GM18858 (cell line): ENCODE measurements around the gene HOXB7.

Source experiments
- ATAC-seq: cut with Tn5 transposase; IDR thresholded peaks from one replicate; pipeline ENCODE4 v1.9.1; 2021; ENCODE audit not compliant: unreplicated experiment

Gene HOXB7

DNA sequence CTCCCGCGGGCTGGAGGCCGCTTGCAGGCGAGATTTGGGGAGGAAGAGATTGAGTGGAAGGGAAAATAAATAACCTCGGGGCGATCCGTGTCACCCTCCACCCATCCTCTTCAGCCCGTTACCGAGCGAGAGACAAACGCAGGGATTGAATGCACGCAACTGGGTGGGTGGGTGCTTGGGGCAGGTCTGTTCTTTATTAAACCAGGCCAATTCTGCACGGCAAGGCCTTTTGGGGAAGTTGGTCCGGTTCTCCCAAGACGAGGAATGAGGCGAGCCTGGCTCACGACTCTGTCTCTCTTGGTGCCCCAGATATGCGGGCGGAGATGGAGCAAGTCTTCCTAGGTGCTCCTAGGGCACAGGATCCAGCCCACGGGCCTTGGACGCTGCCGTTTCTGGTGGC lies 396 bp upstream of the HOXB7 start:
- ATAC-seq, result no peak

DNA sequence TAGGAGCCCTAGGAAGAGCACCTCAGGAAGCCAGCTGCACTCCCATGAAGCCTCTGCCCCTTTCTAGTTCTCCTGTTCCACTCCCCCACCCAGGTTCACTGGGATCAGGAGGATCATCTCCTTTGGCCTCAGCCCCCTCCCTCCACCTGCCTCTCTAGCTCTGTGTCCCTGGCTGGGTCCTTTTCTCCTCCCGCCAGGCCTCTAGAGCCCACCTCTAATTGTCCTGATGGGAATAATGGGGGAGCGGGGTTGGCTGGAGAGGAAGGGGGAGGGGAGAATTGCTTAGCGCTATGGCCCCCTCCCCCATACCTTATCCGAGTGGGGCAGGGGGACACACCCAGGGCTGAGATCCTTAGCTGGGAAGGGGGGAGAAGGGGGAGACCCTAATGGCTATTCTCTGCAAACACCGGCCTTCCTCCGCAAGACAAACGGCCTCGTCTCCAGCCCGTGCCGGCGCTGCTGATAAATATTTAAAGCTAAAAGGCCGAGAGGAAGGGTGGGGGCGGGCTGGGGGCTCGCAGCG lies 997 bp downstream of the HOXB7 start:
- no peak for ATAC-seq

DNA sequence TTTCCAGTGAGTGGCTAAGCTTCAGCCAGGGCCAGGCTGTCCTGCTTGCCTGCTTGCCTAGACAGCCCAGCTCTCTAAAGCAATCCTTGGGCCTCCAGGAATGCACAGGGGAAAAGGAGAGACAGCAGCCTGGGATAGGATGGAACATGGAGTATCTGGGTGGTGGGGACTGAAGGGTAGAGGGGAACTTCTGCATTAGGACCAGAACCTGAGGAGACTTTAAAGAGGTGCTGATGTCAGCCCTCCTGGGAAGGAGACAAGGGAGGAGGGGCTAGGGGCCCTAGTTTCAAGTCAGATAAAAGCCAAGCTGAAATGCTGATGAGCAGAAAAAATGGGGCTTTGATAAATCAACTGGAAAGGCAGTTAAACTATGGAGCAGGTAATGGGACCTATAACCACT lies 1.8 kb downstream of the HOXB7 start:
- no peak for ATAC-seq

- no peak for ATAC-seq
Measured at GRCh38 chr17:48608494-48608834, 2.4 kb downstream of the HOXB7 start.

GRCh38 chr17:48606892-48607614 lies 3.8 kb downstream of the HOXB7 start:
- no peak for ATAC-seq

DNA sequence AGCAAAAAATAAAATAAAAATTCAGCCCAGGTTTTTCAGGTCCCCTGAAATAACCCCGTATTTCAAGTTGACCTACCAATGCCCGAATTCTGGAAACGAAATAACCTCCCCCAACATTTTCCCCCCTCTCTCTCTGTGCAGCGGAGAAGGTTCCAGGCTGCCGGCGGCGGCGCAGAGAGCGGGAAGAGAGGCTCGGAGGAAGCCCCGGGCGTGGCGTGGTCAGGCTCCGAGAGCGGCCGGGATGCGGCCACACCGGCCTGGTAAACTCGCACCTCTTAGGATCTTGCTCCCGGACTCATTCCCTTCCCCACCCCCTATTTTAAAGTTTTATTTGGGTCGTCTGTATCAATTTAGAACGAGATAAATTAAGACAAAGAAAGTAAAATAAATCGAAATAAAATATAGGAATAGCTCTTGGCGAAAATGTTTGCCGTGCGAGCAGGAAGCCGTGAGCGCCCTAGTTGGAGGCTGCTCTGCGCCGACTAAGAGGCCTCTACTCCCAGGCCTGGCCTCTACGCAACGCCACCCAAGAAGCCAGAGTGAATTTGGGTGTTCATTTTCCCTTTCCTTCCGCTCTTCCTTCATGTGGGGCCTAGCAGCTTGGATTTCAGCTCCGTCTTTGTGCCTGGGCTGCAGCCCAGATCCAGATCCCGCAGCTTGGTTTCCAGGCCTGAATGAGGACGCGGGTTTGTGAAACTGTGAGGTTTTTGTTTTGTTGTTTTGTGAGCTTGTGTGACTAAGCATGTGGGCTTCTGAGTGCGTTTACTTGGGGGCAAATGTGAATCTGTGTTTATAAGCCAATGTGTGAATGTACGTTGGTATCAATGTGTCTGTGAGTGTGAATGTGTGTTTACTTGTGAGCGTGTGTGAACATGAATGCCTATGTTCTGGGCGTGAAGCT lies 4.6 kb downstream of the HOXB7 start:
- no peak for ATAC-seq

DNA sequence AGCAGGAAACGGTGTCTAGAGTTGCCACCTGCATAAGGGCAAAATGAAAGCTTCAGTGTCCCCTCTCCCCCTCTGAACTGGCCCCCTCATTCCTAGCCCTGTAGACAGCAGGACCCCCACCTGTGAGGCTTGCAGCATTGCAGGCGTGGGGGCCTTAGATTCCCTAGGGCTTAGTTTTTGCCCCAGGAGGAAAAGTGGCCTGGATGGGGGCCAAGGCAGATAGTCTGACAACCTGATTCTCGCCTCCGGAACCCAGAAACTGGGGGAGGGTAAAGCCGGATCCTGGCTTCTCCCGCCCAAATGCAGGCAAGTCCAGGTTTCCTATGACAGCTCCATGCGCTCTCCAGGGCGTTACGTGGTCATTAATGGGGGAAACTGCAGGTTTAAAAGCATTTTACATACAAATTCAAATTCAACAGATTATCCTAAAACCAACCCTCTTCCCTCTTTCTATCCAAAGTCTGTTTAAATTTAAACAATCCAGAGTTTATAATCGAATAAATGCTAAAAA lies 5.4 kb downstream of the HOXB7 start:
- no peak for ATAC-seq

- ATAC-seq, result no peak
Measured at GRCh38 chr17:48604770-48605329, 6.0 kb downstream of the HOXB7 start, which contains the start of gene HOXB6. Gene HOXB6, minus strand, starts transcription at chr17:48604986. Its CDS starts 6,836 bp downstream, at chr17:48598150.

GRCh38 chr17:48603959-48604769 lies 6.7 kb downstream of the HOXB7 start:
- no peak for ATAC-seq

GRCh38 chr17:48601539-48602425 lies 9.0 kb downstream of the HOXB7 start:
- no peak for ATAC-seq

DNA sequence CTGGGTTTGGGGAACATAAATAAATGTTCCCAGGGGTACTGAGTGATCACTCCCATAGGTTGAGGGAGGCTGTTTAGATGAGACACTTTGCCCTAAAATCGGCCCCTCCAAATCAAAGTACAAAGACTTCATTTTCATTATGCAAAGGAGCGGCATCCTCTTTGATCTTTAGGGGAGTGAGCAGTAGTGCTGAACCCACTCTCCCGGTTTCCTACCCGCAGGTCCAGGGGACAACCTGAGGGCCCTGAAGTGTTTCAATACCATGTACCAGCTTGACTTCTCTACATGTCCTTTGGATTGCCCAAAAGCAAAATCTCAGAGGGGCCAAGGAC lies 9.6 kb downstream of the HOXB7 start:
- ATAC-seq, result no peak

- no peak for ATAC-seq
Measured at GRCh38 chr17:48600244-48601098, 10.3 kb downstream of the HOXB7 start.

- ATAC-seq, result no peak
Measured at GRCh38 chr17:48599354-48599753, 11.5 kb downstream of the HOXB7 start.

DNA sequence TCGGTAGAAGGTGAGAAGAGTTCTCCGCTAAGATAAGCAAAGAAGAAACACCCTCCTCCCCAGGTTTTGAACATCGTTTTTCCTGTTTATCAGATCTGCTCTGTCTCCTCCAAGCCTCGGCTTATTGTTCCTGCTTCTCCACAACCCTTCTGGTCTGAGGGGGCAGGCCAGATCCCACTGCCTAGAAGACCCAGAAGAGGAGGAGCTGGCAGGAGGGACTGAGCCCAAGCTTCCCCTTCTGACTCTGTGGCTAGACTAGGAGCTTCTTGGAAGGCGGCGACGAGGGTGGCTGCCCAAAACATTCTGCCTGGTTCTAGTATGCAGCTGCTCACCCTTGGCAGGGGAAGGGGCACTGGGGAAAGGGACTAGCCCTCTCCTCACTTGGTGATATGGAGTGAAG lies 12.1 kb downstream of the HOXB7 start:
- no peak for ATAC-seq

- no peak for ATAC-seq
Measured at GRCh38 chr17:48597778-48598631, 12.8 kb downstream of the HOXB7 start.

- no peak for ATAC-seq
Measured at GRCh38 chr17:48597528-48597777, 13.4 kb downstream of the HOXB7 start.

- no peak for ATAC-seq
Measured at GRCh38 chr17:48596735-48597527, 13.9 kb downstream of the HOXB7 start.
